ENCODE data around the gene MSLN. TPM values are rescaled to one million over a fixed set of nuclear protein-coding genes. Genes with fewer than 3 reads are reported as not detected.

MSLN gene
- total RNA-seq, 1 donor from 2014 or later: 0.91 TPM

DNA sequence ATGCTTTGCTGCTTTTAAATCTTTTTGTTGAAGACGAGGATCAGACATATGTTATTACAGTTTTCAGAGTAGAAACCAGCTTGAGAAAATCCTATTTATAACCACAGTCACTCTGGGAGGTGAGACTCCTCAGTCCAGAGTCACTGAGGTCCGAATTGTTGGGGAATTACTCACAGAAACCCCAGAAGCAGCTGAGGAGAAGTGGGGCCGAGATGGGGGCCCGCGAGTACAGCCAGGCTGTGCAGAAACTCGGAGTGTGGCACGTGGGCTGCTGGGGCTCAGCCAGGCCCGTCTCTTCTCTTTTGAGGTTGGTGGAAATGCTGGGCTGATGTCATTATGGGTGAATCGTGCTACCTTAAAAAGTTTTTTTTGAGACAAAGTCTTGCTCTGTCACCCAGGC, 54.4 kb downstream of the MSLN start:
- Histone ChIP-seq H3K4me3 (no peak overlapping the region), H3K4me1 (peaks cover 12% of the 10 kb centered on the region), H3K27ac (replicated peaks) (no peak overlapping the region), H3K27me3 (ENCODE audit: low read depth) (peaks cover 86% of the 10 kb centered on the region), H3K36me3 (no peaks in the 10 kb centered on the region), H3K9me3 (replicated peaks) (peaks cover 5% of the 10 kb centered on the region)
- intact Hi-C loops (cut with micrococcal nuclease): loop anchor here (10.0 kb wide), 1 partner anchor 240 kb away; no protein-coding TSS in a partner anchor
- no peak for DNase-seq
- TF ChIP-seq, protein P1, sequence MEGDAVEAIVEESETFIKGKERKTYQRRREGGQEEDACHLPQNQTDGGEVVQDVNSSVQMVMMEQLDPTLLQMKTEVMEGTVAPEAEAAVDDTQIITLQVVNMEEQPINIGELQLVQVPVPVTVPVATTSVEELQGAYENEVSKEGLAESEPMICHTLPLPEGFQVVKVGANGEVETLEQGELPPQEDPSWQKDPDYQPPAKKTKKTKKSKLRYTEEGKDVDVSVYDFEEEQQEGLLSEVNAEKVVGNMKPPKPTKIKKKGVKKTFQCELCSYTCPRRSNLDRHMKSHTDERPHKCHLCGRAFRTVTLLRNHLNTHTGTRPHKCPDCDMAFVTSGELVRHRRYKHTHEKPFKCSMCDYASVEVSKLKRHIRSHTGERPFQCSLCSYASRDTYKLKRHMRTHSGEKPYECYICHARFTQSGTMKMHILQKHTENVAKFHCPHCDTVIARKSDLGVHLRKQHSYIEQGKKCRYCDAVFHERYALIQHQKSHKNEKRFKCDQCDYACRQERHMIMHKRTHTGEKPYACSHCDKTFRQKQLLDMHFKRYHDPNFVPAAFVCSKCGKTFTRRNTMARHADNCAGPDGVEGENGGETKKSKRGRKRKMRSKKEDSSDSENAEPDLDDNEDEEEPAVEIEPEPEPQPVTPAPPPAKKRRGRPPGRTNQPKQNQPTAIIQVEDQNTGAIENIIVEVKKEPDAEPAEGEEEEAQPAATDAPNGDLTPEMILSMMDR (IDR thresholded peaks at IDR 0.05; ENCODE audit: borderline replicate concordance): no peak

DNA sequence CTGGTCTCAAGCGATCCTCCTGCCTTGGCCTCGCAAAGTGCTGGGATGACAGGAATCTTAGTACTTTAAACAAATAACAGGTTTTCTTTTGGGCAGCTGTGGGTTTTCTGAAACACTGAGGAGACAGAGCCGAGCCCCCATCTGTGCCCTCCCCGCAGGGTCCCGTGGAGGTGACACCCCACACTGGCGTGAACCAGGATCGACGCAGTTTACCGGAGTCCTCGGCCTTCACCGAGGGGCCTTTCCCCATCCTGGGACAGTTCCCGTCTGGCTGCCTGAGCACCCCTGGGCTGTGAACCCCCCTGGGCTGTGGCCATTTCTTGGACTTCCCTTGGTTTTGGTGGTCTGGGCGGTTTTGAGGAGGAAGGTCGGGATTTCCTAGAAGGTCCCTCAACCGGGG, 55.3 kb downstream of the MSLN start:
- peaks cover 12% of the 10 kb centered on the region for H3K4me1 ChIP-seq
- no peak overlapping the region for H3K4me3 ChIP-seq
- TF ChIP-seq, protein P1 (IDR thresholded peaks at IDR 0.05; ENCODE audit: borderline replicate concordance): no peak
- no peaks in the 10 kb centered on the region for H3K36me3 ChIP-seq
- no peak for DNase-seq
- H3K27me3 ChIP-seq (ENCODE audit: low read depth): peaks cover 93% of the 10 kb centered on the region
- H3K27ac ChIP-seq (replicated peaks): no peak overlapping the region
- H3K9me3 ChIP-seq (replicated peaks): peaks cover 5% of the 10 kb centered on the region
- intact Hi-C loops (cut with micrococcal nuclease): loop anchor here (10.0 kb wide), 1 partner anchor 239 kb away; no protein-coding TSS in a partner anchor

DNA sequence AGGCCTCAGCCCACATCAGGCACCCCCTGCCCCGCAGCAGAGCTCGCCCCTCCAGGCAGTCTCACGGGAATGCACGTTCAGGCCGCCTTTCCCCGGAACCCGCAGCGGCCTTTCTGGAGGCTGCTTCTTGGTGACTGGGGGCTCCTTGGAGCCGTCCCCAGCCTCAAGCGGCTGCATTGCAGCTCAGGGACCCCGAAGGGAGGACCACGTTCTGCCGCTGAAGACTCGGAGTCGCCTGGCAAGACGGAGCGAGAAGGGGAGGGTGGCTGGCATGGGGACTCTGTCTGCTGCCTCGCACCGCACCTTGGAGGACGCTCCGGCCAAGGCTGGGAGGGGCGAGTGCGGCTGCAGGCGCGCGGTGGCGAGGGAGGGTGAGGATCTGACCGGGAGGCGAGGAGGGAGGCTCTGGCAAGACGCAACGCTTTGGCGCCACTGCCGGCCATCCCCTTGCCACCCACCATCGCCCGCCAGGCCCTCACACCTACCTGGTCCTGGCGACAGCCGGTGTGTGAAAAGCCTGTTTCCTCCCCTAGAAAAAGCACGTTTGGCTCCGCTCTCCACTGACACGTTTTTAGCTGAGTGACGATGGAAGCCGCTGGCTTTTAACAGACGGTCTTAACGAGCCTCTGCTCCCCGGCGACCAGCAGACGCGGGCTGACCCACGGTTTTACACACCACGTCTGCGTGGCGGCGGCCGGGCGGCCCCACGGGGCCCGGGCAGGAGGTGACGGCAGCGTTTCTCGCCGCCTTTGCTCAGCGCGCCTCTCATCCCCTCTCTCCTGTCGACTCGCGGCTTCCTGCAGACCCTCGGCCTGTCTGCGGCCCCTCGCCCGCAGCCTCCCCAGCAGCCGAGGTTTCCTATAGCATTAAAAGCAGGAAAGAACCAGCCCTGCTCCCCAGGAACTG, 56.7 kb downstream of the MSLN start:
- no peak overlapping the region for H3K4me3 ChIP-seq
- H3K27me3 ChIP-seq (ENCODE audit: low read depth): peaks cover 96% of the 10 kb centered on the region
- no peak overlapping the region for H3K27ac ChIP-seq (replicated peaks)
- H3K4me1 ChIP-seq: peaks cover 12% of the 10 kb centered on the region
- intact Hi-C loops (cut with micrococcal nuclease): loop anchor here (10.0 kb wide), 1 partner anchor 238 kb away; no protein-coding TSS in a partner anchor
- peaks cover under 1% of the 10 kb centered on the region for H3K9me3 ChIP-seq (replicated peaks)
- H3K36me3 ChIP-seq: no peaks in the 10 kb centered on the region
- DNase-seq: no peak
- TF ChIP-seq, protein P1 (IDR thresholded peaks at IDR 0.05; ENCODE audit: borderline replicate concordance): no peak

DNA sequence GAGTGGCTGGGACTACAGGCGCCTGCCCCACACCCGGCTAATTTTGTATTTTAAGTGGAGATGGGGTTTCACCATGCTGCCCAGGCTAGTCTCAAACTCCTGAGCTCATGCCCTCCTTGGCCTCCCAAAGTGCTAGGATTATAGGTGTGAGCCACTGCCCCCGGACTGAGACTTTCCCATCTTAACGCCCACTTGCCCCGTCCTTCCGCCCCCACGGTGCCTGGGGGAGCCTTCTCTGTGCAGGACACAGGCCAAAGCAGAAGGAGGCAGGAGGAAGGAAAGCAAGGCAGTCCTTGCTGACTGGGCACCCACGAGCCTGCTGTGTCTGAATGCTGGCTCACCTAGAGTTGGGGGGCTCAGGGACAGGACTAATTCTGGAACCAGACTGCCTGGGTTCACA, 57.6 kb downstream of the MSLN start:
- H3K27ac ChIP-seq (replicated peaks): no peak overlapping the region
- no peak overlapping the region for H3K4me3 ChIP-seq
- DNase-seq: no peak
- peaks cover 96% of the 10 kb centered on the region for H3K27me3 ChIP-seq (ENCODE audit: low read depth)
- H3K9me3 ChIP-seq (replicated peaks): no peaks in the 10 kb centered on the region
- TF ChIP-seq, protein P1 (IDR thresholded peaks at IDR 0.05; ENCODE audit: borderline replicate concordance): no peak
- intact Hi-C loops (cut with micrococcal nuclease): loop anchor here (10.0 kb wide), 1 partner anchor 237 kb away; no protein-coding TSS in a partner anchor
- no peaks in the 10 kb centered on the region for H3K36me3 ChIP-seq
- H3K4me1 ChIP-seq: peaks cover 11% of the 10 kb centered on the region

Small RNA genes within 50 kb of the gene (microRNA-seq; reads per million reads assigned to microRNA genes)
- gene MIR662: not detected

Other genes with a start within 250 kb of the MSLN start
- 17.4 TPM for gene CAPN15, start 233.0 kb upstream of the MSLN start, total RNA-seq
- gene PRR35, start 200.3 kb upstream of the MSLN start, total RNA-seq: not detected
- gene NHLRC4, start 193.7 kb upstream of the MSLN start, total RNA-seq: 0.11 TPM
- 21.4 TPM for gene PIGQ, start 190.8 kb upstream of the MSLN start, total RNA-seq
- gene RAB40C, start 170.7 kb upstream of the MSLN start, total RNA-seq: 10.3 TPM
- gene WFIKKN1, start 129.7 kb upstream of the MSLN start, total RNA-seq: 0.14 TPM
- 49.2 TPM for gene METTL26, start 124.4 kb upstream of the MSLN start, total RNA-seq
- 181 TPM for gene MCRIP2, start 118.9 kb upstream of the MSLN start, total RNA-seq
- gene WDR90, start 111.4 kb upstream of the MSLN start, total RNA-seq: 9.2 TPM
- gene RHOT2, start 92.6 kb upstream of the MSLN start, total RNA-seq: 90.3 TPM
- gene RHBDL1, start 85.1 kb upstream of the MSLN start, total RNA-seq: 2.3 TPM
- 113 TPM for gene STUB1, start 80.3 kb upstream of the MSLN start, total RNA-seq
- 43.1 TPM for gene JMJD8, start 76.4 kb upstream of the MSLN start, total RNA-seq
- 9.5 TPM for gene WDR24, start 70.3 kb upstream of the MSLN start, total RNA-seq
- 0.08 TPM for gene FBXL16, start 54.9 kb upstream of the MSLN start, total RNA-seq
- gene METRN, start 45.6 kb upstream of the MSLN start, total RNA-seq: 62.5 TPM
- 30.7 TPM for gene ANTKMT, start 39.6 kb upstream of the MSLN start, total RNA-seq
- gene CCDC78, start 34.3 kb upstream of the MSLN start, total RNA-seq: 0.49 TPM
- 12.0 TPM for gene HAGHL, start 33.6 kb upstream of the MSLN start, total RNA-seq
- 30.3 TPM for gene CIAO3, start 19.7 kb upstream of the MSLN start, total RNA-seq
- gene RPUSD1, start 27.6 kb downstream of the MSLN start, total RNA-seq: 10.6 TPM
- 3.1 TPM for gene CHTF18, start 27.9 kb downstream of the MSLN start, total RNA-seq
- gene GNG13, start 40.0 kb downstream of the MSLN start, total RNA-seq: not detected
- 6.6 TPM for gene LMF1, start 210.2 kb downstream of the MSLN start, total RNA-seq
- gene SOX8, start 221.0 kb downstream of the MSLN start, total RNA-seq: 0.96 TPM